Stomach (tissue), 9 donors: ENCODE measurements around the gene NHLH2. TPM values are rescaled to one million over a fixed set of nuclear protein-coding genes. Genes with fewer than 3 reads are reported as not detected.

Experiments
- DNase-seq, 2 donors: peaks; one replicate each; pipeline versions ENCODE4 v3.0.0 to v3.0.0-alpha.2; 2013 to 2019
- H3K27ac ChIP-seq, 5 donors: fragments of 200-600 bp in 4 of 5; sonication (generic) in 4 of 5; one replicate each; pipeline ENCODE4 v1.5.1; 2013 to 2019; ENCODE audit warnings: mild to moderate bottlenecking in 1 of 5, moderate library complexity in 1 of 5
- H3K27me3 ChIP-seq, 3 donors: fragments of 200-600 bp; sonication (generic); one replicate each; pipeline ENCODE4 v1.5.1; 2017 to 2019; ENCODE audit warnings: mixed run types in 1 of 3
- H3K36me3 ChIP-seq, 4 donors: fragments of 200-600 bp; sonication (generic); 1 replicate in 3 of 4; 2 replicates in 1 of 4; pipeline ENCODE4 v1.5.1; 2016 to 2019
- H3K4me1 ChIP-seq, 4 donors: fragments of 200-600 bp; sonication (generic); one replicate each; pipeline ENCODE4 v1.5.1; 2016 to 2019
- H3K4me3 ChIP-seq, 4 donors: fragments of 200-600 bp; sonication (generic) in 3 of 4; one replicate each; pipeline ENCODE4 v1.5.1; 2016 to 2019; ENCODE audit warnings: mild to moderate bottlenecking in 1 of 4
- H3K9me3 ChIP-seq, 4 donors: fragments of 200-600 bp; sonication (generic); one replicate each; pipeline ENCODE4 v1.5.1; 2016 to 2019
- CTCF ChIP-seq, 7 experiments: fragments of 450-650 bp in 4 of 7; fragments of 200-600 bp in 3 of 7; sonication (generic) in 3 of 7; IDR thresholded peaks; one replicate each; pipeline ENCODE4 v1.5.1; 2016 to 2019; ENCODE audit warnings: antibody characterized with exemption in 7 of 7, control low read depth in 2 of 7, mild to moderate bottlenecking in 1 of 7
- EP300 ChIP-seq: sonication (generic); formaldehyde crosslinking; IDR thresholded peaks from one replicate; pipeline ENCODE4 v1.6.1; 2017; ENCODE audit warnings: antibody characterized with exemption
- POLR2A ChIP-seq, 4 donors: fragments of 450-650 bp; IDR thresholded peaks; one replicate each; pipeline ENCODE4 v1.6.1; 2016; ENCODE audit warnings: antibody characterized with exemption in 4 of 4, control low read depth in 2 of 4, mild to moderate bottlenecking in 1 of 4, moderate library complexity in 1 of 4
- POLR2AphosphoS5 ChIP-seq, 3 donors: sonication (generic); formaldehyde crosslinking; IDR thresholded peaks; one replicate each; pipeline ENCODE4 v1.6.1; 2016; ENCODE audit warnings: antibody characterized with exemption in 3 of 3
- WGBS, 5 donors: extraction: QIAGEN DNeasy Blood & Tissue Kit in 3 of 5; methylation state at CpG; one replicate each; pipeline versions ENCODE4 v1.1.5 to v1.1.7; 2013 to 2018; 5-methylcytosine and 5-hydroxymethylcytosine counted together
- intact Hi-C: fragments of 100-400 bp; cut with DNase I; formaldehyde crosslinking; loops from one replicate; pipeline ENCODE4 v1.15.1; 2023; ENCODE audit warnings: low total_unique reads
- polyA plus RNA-seq, 3 donors: library from polyadenylated mRNA; stranded (reverse); fragments of 200-250 nt; gene quantifications; one replicate each; pipeline ENCODE4 v1.2.3, GENCODE V29; 2013
- total RNA-seq, 5 donors: library from RNA; depleted of rRNA; stranded (reverse); fragments of >200 nt; gene quantifications; one replicate each; pipeline versions ENCODE4 v1.1.0 to v1.2.3, GENCODE V29; 2014 to 2016
- donor health status: healthy with polysubstance abuse.
- donor health status: Bipolar disorder and iron deficiency.
- donor health status: healthy.

Gene NHLH2
- total and polyA plus RNA-seq, 8 donors = 0.31 to 1.5 TPM; not detected in 6

GRCh38 chr1:115794976-115795639 is 45.8 kb downstream of the NHLH2 start:
- Histone ChIP-seq H3K27ac (no peak overlapping the region), H3K36me3 (no peaks in the 10 kb centered on the region), H3K9me3 (no peaks in the 10 kb centered on the region), H3K27me3 (peaks cover 0 to 21% (median 6%) of the 10 kb centered on the region in 3 donors), H3K4me1 (no peaks in the 10 kb centered on the region), H3K4me3 (no peak overlapping the region)
- TF ChIP-seq POLR2AphosphoS5 (IDR thresholded peaks at IDR 0.05) (no peak), EP300 (no peak), CTCF (IDR thresholded peaks at IDR 0.05) (no peak), POLR2A (IDR thresholded peaks at IDR 0.05) (no peak)
- intact Hi-C loops = no loop called here
- WGBS, 5 donors = 63 to 80% (median 73%) methylated on average over 4 of the region's 4 CpGs
- no peak for DNase-seq

GRCh38 chr1:115793162-115793561 is 47.8 kb downstream of the NHLH2 start:
- no peaks in the 10 kb centered on the region for H3K9me3 ChIP-seq
- TF ChIP-seq POLR2AphosphoS5 (IDR thresholded peaks at IDR 0.05) (no peak), CTCF (IDR thresholded peaks at IDR 0.05) (no peak)
- intact Hi-C loops = no loop called here
- H3K4me1 ChIP-seq = no peaks in the 10 kb centered on the region
- H3K27ac ChIP-seq = no peak overlapping the region
- no peak overlapping the region for H3K4me3 ChIP-seq
- peaks cover 0 to 21% (median 6%) of the 10 kb centered on the region in 3 donors for H3K27me3 ChIP-seq
- 19 to 35% (median 23%) methylated on average over 9 of the region's 9 CpGs for WGBS, 5 donors
- no peaks in the 10 kb centered on the region for H3K36me3 ChIP-seq
- DNase-seq = no peak

- no peaks in the 10 kb centered on the region for H3K36me3 ChIP-seq
- TF ChIP-seq POLR2A (IDR thresholded peaks at IDR 0.05) (no peak), CTCF (IDR thresholded peaks at IDR 0.05) (no peak), POLR2AphosphoS5 (IDR thresholded peaks at IDR 0.05) (no peak), EP300 (no peak)
- H3K27me3 ChIP-seq = peaks cover 0 to 19% (median 6%) of the 10 kb centered on the region in 3 donors
- H3K27ac ChIP-seq = no peak overlapping the region
- no peaks in the 10 kb centered on the region for H3K9me3 ChIP-seq
- no peak overlapping the region for H3K4me3 ChIP-seq
- no peak for DNase-seq
- H3K4me1 ChIP-seq = no peaks in the 10 kb centered on the region
- intact Hi-C loops = no loop called here
- WGBS, 5 donors = 81 to 95% (median 88%) methylated on average over 3 of the region's 3 CpGs
Observed at GRCh38 chr1:115791816-115792215, 49.1 kb downstream of the NHLH2 start.

DNA sequence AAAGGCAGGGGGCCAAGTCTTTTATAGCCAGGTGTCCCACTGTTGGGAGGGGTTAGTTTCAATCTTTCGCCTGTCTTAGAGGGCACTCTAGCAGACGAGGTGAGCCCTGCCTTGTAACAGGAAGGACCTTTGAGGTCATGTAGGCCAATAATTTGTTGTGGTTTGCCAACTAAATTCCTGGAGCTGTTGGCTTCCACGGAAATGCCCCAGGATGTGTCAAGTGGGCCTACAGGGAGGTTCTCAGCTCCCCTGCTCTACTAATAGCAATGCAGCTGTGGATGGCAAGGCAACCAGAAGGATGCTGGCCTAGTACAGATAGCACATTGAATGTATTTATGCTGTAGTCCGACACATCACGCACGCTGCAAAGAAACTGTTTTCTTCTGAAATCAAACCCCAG is 50.1 kb downstream of the NHLH2 start:
- DNase-seq = no peak
- Histone ChIP-seq H3K27ac (no peak overlapping the region), H3K27me3 (peaks cover 0 to 18% (median 6%) of the 10 kb centered on the region in 3 donors), H3K36me3 (no peaks in the 10 kb centered on the region), H3K9me3 (no peaks in the 10 kb centered on the region), H3K4me1 (no peaks in the 10 kb centered on the region), H3K4me3 (no peak overlapping the region)
- intact Hi-C loops = no loop called here
- TF ChIP-seq POLR2AphosphoS5 (IDR thresholded peaks at IDR 0.05) = no peak
- no peak for TF ChIP-seq POLR2A (IDR thresholded peaks at IDR 0.05)
- TF ChIP-seq EP300 = no peak
- TF ChIP-seq CTCF (IDR thresholded peaks at IDR 0.05) = no peak
- WGBS, 5 donors = 63 to 81% (median 73%) methylated on average over 6 of the region's 6 CpGs
